ENCODE measurements around the gene LRRC75A.
"Not testable (repeated sequence)": the region's sequence is repeated elsewhere in the genome, so short reads cannot be mapped to it uniquely, and the experiment has no call there.

Gene LRRC75A

GRCh38 chr17:16442141-16442540 lies 49.9 kb downstream of the LRRC75A start:
- no peak for DNase-seq (ENCODE audit: extremely low read depth, low read depth)
- TF ChIP-seq, protein P1, sequence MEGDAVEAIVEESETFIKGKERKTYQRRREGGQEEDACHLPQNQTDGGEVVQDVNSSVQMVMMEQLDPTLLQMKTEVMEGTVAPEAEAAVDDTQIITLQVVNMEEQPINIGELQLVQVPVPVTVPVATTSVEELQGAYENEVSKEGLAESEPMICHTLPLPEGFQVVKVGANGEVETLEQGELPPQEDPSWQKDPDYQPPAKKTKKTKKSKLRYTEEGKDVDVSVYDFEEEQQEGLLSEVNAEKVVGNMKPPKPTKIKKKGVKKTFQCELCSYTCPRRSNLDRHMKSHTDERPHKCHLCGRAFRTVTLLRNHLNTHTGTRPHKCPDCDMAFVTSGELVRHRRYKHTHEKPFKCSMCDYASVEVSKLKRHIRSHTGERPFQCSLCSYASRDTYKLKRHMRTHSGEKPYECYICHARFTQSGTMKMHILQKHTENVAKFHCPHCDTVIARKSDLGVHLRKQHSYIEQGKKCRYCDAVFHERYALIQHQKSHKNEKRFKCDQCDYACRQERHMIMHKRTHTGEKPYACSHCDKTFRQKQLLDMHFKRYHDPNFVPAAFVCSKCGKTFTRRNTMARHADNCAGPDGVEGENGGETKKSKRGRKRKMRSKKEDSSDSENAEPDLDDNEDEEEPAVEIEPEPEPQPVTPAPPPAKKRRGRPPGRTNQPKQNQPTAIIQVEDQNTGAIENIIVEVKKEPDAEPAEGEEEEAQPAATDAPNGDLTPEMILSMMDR (IDR thresholded peaks at IDR 0.05; ENCODE audit: low read depth, low read length) = no peak

- TF ChIP-seq, protein P1 (IDR thresholded peaks at IDR 0.05; ENCODE audit: low read depth, low read length) = no peak
- no peak for DNase-seq (ENCODE audit: extremely low read depth, low read depth)
Measured at GRCh38 chr17:16440901-16441629, 50.9 kb downstream of the LRRC75A start.

- not testable (repeated sequence) for DNase-seq (ENCODE audit: extremely low read depth, low read depth)
Measured at GRCh38 chr17:16440354-16440753, 51.6 kb downstream of the LRRC75A start.

- TF ChIP-seq, protein P1 (IDR thresholded peaks at IDR 0.05; ENCODE audit: low read depth, low read length) = no peak
- no peak for DNase-seq (ENCODE audit: extremely low read depth, low read depth)
Measured at GRCh38 chr17:16439811-16440351, 52.1 kb downstream of the LRRC75A start.

DNA sequence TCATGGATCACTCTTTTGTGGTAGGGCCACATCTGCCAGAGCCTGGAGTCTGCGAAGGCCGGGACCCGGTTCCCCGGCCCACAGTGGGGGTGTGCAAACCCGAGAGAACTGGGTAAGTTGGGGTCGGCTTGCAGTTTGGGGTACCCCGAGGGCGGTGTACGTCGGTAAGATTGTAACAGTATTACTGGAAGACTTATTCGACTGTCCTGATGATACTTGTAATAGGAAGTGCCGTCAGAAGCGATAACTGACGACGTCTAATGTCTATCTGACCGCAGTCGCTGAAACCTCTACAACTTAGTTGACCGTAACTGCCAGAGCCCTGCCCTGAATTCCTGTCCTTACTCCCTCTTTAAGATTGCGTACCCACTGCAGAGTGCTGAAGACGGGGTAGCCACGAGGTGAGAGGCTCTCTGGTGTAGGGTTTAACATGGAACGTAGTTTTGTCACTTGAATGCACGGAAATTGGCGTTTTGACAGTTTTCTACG lies 52.6 kb downstream of the LRRC75A start:
- no peak for DNase-seq (ENCODE audit: extremely low read depth, low read depth)
- TF ChIP-seq, protein P1 (IDR thresholded peaks at IDR 0.05; ENCODE audit: low read depth, low read length) = no peak

DNA sequence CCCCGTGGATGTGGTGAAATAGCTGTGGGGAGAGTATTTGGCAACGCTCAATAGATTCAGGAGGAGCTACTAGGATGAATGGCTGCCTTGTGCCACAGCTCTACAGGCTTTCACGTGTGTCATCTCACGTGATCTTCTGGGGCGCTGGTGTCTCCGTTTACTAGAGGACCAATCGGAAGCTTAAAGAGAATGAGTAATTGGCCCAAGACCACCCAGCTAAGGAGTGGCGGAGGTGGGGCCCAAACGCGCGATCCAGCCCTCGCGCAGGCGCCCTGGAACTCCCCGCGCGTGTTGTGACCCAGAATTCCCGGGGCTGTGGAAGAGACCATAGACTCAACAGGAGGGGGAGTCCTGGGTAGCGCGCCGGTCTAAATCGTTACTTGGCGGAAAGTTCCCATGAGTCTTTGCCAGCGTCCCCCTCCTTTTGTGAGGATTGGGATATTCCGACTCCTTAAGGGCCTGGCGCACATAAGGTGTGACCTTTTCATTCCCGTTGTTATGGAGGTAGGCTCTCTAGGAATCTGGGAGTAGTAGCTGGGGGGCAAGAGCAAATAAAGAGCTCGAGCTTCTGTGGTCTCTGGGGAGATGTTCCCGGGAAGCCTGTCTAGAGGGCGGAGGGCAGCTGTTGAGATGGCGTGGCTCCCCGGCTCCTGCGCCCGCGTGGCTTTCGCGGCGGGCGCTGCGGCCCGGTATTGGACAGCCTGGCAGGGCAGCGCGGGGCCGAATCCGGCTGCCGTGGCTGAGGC lies 53.3 kb downstream of the LRRC75A start:
- DNase-seq (ENCODE audit: extremely low read depth, low read depth) = peak; percentile 99
- TF ChIP-seq, protein P1 (IDR thresholded peaks at IDR 0.05; ENCODE audit: low read depth, low read length) = no peak

- TF ChIP-seq, protein P1 (IDR thresholded peaks at IDR 0.05; ENCODE audit: low read depth, low read length) = no peak
- no peak for DNase-seq (ENCODE audit: extremely low read depth, low read depth)
Measured at GRCh38 chr17:16438173-16438556, 53.8 kb downstream of the LRRC75A start.

Measured in AG09319 (cell line).